Activated CD4-positive, alpha-beta T cell treated with anti-CD3 and anti-CD28 coated beads for 24 hours (primary cell): ENCODE results near the gene NPPB.

Experiments
- DNase-seq, 2 donors: peaks; one replicate each; pipeline ENCODE4 v3.0.0-alpha.2; 2020; ENCODE audit warnings: low read depth in 2 of 2

The NPPB gene

GRCh38 chr1:11857164-11857851 lies 1.4 kb downstream of the NPPB start:
- no peak for DNase-seq

- DNase-seq = no peak
Observed at GRCh38 chr1:11856698-11857097, 2.0 kb downstream of the NPPB start.

- DNase-seq = no peak
Observed at GRCh38 chr1:11855430-11855829, 3.3 kb downstream of the NPPB start.

GRCh38 chr1:11854519-11854918 lies 4.2 kb downstream of the NPPB start:
- no peak for DNase-seq

GRCh38 chr1:11851180-11851579 lies 7.6 kb downstream of the NPPB start:
- no peak for DNase-seq

GRCh38 chr1:11850156-11850555 lies 8.6 kb downstream of the NPPB start:
- DNase-seq = no peak

GRCh38 chr1:11848373-11848700 lies 10.4 kb downstream of the NPPB start:
- DNase-seq = no peak

- DNase-seq = no peak
Observed at GRCh38 chr1:11847667-11848372, 10.9 kb downstream of the NPPB start, which contains the start of gene NPPA. NPPA (minus strand) TSS chr1:11847783; CDS start chr1:11847684, 99 bp downstream.

- no peak for DNase-seq
Observed at GRCh38 chr1:11845641-11846335, 13.0 kb downstream of the NPPB start.

GRCh38 chr1:11842154-11843041 lies 16.3 kb downstream of the NPPB start:
- no peak for DNase-seq

GRCh38 chr1:11841245-11842153 lies 17.2 kb downstream of the NPPB start:
- DNase-seq = no peak

GRCh38 chr1:11839727-11840705 lies 18.7 kb downstream of the NPPB start:
- DNase-seq = no peak

GRCh38 chr1:11838349-11839272 lies 20.1 kb downstream of the NPPB start:
- DNase-seq = peak; percentile 59 to 62

GRCh38 chr1:11837767-11838348 lies 20.9 kb downstream of the NPPB start:
- no peak for DNase-seq

- no peak for DNase-seq
Observed at GRCh38 chr1:11836955-11837766, 21.6 kb downstream of the NPPB start.

- DNase-seq = no peak
Observed at GRCh38 chr1:11835441-11836225, 23.1 kb downstream of the NPPB start.
